ENCODE data around the gene MOB1A.
"Not testable (repeated sequence)": the region's sequence is repeated elsewhere in the genome, so short reads cannot be mapped to it uniquely, and the experiment has no call there.

MOB1A gene

GRCh38 chr2:74148457-74149246 lies 30.0 kb downstream of the MOB1A start:
- DNase-seq: peak; percentile 27

DNA sequence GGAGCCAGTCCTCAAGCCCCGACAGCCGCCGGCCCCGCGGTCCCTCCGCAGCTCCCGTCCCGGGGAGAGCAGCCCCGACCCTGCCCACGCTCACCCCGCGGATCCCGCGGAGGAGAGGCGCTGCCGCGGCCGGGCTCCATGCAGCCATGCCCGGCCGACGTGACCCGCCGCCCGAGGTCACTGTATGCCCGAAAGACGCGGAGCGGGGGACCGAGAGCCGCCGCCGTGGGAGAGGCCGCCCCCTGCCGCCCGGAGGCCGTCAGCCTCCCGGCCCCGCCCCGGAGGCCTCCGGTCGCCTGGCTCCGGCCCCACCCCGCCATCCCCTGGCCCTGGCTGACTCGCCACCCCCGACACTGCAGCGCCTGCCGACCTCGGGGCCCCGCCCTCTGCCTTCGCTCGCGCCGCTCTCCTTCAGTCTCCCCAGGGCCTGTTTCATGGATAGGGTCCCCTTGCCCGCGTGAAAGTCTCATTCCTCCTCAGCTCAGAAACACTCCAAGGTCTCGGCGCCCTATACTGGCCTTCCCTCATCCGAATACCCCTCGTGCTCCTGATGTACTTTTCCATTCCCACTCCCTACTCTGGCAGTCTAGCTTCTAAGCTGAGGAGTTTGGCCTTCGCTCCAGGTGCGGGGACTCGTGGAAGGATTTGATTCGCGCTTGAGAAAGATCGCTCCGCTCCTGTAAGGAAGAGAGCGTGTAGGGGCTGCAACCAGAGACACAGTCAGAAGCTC lies 30.8 kb downstream of the MOB1A start, which contains the start of gene BOLA3:
TSS of gene BOLA3 (minus strand) at position 186 of the 730 bp plus-strand sequence. CDS start at position 148, 38 bp downstream.
- peak; percentile 91 for DNase-seq

DNA sequence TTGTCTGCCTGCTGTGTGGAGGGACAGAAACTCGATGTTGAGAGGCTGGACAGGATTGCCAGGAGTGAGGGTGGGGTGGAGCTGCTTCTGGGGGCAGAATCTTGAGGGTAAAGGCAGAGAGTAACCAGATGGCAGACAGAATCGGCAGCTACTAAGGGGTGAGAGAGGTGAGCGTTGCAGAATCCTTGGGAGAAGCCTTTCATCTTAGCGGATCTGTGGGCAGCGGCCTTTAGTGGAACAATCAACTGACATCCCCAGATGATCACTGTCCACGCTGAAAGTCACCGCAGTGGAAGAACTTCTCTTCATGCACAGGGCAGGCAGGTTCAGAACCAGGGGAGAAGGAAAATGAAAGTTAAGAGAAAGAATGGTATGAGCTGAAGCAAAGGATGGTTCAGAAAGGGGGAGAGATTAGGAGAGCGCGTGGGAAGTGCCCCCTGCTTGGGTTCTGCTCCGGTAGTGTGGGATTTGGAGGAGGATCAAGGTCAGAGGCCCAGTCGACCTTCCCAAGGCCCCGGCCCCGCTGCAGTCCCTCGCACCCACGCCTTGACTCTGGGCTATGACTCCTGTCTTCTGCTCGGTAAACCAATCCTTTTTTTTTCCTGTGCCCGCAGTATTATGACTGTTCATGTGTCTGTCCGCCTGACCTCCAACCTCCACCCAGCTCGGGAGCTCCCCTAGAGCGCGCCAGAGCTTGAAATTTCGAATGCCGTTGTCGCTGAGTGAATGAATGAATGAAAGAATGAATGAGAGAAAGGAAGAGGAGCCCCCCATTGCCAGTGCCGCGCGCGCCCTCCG lies 31.6 kb downstream of the MOB1A start:
- DNase-seq: peak; percentile 41

- DNase-seq: peak; percentile 10
Observed at GRCh38 chr2:74142340-74142739, 36.3 kb downstream of the MOB1A start.

DNA sequence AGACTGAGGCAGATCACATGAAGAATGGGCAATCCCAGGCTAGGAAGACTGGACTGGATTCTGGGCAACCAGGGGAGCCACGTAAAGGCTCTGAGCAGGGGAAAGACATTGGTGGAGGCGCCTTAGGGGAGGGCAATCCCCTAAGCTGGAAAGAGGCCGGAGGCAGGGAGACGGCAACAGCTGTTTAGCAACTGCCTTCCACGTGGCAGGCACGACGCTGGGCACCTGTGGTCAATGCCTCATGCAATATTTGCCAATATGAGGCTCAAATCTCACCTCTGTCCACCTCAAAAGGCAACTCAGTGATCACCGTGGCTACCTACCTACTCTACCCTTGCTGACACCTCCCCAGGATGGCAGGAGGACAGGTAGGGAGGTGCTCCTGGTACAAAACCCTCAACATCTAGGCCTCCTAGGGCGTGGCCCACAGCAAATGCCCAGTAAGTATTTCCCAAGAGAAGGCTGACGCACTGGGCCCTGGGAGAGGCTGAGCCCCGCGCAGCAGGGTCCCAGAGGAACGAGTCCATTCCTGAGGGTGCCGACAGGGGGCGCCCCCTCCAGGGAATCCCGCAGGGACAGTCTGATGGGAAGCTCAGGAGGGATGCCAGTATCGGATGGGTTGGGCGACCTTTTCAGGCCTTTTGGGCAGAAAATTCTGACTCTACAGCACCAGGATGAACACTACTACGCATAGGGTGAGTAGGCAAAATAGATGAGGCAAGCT lies 39.9 kb downstream of the MOB1A start:
- no peak for DNase-seq

- DNase-seq: no peak
Observed at GRCh38 chr2:74137651-74138599, 40.8 kb downstream of the MOB1A start.

GRCh38 chr2:74131901-74132300 lies 46.8 kb downstream of the MOB1A start:
- DNase-seq: no peak

GRCh38 chr2:74130211-74130995 lies 48.3 kb downstream of the MOB1A start:
- DNase-seq: no peak

DNA sequence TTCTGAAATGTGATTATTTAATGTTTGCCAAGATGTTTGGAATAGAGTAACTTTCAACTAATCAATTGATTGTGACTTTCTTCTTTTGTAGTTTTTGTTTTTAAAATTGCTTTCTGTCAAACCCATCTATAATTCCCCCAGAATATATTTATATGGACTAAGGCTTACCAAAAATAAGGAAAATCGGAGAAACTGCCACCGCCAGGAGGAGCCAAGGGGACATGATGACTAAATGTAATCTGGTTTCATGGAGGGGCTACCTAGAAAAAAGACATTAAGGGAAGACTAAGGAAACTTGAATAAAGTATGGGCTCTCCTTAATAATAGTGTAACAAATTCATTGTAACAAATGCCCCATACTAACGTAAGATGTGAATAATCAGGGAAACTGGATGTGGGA lies 50.5 kb downstream of the MOB1A start:
- DNase-seq: no peak

GRCh38 chr2:74123955-74124354 lies 54.7 kb downstream of the MOB1A start:
- DNase-seq: not testable (repeated sequence)

DNA sequence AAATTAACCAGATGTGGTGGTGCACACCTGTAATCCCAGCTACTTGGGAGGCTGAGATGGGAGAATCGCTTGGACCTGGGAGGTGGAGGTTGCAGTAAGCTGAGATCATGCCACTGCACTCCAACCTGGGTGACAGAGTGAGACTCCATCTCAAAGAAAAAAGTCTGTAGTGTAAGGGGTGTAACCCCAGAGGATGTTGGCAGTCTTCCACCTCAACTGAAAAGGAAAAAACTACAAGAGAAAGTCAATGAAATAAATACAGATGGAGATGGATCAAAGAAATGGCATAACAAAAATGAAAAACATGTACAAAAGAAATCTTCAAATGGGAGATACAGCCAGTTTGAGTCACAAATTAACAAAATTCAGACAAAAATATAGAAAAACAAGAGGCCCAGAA lies 56.8 kb downstream of the MOB1A start:
- DNase-seq: not testable (repeated sequence)

DNA sequence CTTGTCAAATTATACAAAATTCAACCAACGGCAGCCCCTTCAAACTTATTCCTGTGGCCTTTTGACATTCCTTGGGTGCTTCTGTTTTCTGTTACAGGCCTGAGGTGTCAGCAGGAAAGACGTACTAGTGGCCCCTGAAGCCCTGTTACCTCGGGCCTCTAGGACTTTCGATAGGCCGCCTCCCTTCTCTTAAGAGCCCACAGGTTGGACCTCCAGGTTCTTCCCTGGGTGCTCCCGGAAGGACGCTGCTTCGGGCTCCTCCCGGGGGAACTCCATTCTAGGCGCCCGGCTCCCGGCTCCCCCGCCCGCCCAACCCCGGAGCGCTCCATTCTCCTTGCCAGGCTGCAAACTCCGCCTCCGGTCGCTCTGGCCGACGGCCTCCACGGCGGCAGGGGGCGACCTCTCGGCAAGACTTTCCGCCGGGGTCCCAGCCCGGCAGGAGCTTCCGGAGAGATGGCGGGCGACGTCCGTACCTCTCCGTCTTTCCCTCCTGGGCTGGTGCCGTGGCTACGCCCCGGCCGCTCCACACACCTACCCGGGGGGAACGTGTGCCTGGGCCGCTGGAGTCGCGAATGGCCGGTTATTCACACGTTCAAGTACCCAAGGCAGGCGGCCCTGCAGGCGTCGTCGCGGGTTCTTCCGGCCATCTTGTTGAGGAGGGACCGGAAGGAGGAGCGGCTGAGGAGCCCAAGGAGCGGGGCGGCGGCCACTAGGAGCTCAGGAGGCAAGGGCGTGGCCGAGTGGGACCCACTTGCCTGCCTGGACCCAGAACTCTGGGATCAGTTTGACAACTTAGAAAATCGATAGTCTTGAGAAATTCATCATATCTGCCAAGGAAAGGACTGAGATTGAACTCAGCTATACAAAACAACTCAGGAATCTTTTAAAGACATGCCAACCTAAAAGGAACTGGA lies 58.5 kb downstream of the MOB1A start:
- DNase-seq: peak; percentile 69

DNA sequence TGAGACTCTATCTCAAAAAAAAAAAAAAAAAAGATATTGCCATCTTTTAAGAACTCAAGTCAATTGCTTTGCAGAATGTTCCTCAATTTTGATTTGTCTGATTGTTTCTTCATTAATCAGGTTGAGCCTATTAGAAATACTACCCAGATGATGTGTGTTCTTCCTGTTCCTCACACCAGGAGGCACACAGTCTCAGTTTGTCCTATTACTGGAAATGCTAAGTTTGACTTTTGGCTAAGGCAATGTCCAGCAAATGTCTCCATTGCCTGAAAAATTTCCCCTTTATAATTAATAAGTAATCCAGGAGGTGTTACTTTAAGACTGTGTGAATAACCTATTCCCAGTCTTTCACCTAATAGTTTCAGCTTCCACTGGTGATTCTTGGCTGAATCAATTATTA lies 59.3 kb downstream of the MOB1A start:
- no peak for DNase-seq

DNA sequence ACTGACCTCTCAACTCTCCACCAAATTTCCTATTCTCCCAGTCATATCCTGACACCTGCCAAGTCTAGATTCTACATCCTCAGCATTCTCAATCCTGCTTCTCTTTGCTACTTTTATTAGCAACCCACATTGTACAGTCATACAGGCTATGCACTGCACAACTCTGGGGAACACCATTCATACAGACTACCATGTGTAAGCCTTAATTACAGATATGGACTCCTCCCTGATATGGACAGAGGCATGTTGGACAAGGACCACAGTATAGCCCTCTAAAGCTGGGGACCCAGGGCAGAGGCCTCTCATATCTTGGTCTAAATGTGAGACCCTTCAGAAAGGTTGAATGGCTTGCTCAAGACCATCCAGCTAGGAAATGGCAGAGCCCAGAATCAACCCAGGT lies 67.3 kb downstream of the MOB1A start:
- DNase-seq: no peak

DNA sequence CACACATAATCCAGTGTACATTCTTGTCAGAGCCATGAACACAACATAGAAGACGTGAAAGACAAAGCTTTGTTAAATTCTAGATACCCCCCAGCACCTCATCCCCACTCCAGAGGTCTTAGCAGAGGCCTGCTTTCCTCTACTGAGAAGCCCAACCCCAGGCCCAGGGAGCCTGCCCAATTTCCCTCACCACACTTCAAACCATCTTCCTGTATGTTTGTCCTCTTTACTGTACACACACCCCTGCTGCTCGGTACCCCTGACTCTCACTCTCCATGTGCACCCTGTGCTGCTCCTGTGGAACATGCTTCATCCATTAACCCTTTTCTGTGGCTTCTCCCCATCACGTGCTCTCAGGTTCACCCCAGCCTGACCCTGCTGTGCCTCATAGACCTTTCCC lies 68.1 kb downstream of the MOB1A start:
- DNase-seq: no peak

GRCh38 chr2:74109551-74109950 lies 69.1 kb downstream of the MOB1A start:
- DNase-seq: no peak

- DNase-seq: no peak
Observed at GRCh38 chr2:74107071-74107470, 71.6 kb downstream of the MOB1A start.

DNA sequence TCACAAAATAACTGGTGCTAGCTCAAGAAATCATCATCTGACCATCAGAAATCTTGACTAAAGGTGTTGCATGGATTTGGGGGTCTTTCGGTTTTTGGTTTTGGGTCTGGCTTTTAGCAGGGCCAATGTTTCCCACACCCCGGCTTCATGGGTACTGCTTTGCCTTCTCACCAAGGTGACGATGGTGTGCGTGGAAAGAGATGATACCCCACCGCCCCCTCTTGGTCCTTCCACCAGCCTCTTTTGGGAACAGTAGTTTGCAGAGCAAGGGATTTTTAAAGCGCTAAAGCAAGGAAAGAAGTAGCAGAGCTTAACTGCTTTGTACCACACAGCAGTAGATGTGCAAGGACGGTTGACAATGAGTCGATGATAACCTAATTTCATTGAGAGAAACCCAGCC lies 73.3 kb downstream of the MOB1A start:
- DNase-seq: no peak

DNA sequence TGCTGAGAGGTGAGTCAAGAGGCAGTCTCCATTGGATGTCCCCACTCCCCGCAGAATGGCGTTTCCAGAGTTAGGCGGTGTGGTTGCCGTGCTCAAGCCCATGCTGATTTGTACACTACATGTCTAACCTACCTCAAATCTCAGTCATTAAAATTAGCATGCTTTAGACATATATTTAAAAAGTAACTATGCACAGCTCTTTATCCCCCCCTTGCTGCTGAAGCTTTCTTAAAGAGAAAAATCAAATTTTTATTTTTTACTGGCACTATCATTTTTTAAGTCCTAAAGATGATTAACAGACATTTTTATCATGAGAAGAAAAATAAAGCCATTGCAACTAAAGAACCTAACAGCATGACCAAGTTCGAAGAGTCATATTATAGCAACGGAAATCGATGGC lies 73.8 kb downstream of the MOB1A start:
- no peak for DNase-seq

DNA sequence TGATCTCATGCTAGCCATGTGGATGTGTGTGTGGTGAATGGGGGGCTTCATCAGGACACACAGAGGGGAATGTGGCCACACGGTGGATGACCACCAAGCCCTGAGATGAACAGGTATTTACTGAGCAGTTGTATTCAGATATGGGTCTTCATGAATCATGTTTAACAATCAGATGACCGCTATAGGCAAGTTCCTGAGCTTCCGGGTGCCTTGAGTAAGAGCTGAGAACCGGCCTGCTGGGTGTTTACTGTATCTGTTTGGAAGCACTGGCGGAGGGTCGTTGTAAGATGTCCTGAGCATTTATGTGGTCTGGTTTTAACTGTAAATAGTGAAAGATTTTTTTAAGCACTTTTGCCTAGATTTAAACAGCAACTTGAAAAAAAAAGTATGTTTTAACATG lies 74.9 kb downstream of the MOB1A start:
- DNase-seq: no peak

Measured in NCI-H146 (cell line).